Measurements from ENCODE around the gene TYW3.

- TF ChIP-seq POLR2A (IDR thresholded peaks at IDR 0.05) (no peak), CTCF (IDR thresholded peaks at IDR 0.05) (no peak)
Observed at GRCh38 chr1:74713849-74714248, 19.1 kb upstream of the TYW3 start.

All from ovary (tissue), 3 donors.